Peyer's patch (tissue), 4 donors: Measurements from ENCODE around the gene FMN1.

ENCODE experiments used
- POLR2A ChIP-seq, 2 donors: fragments of 450-650 bp; IDR thresholded peaks; one replicate each; pipeline ENCODE4 v1.5.1; 2017; ENCODE audit warnings: antibody characterized with exemption in 2 of 2, mild to moderate bottlenecking in 2 of 2, moderate library complexity in 2 of 2
- TF ChIP-seq, protein P1 (sequence below), 6 experiments: fragments of 450-650 bp in 4 of 6; fragments of 200-600 bp in 2 of 6; sonication (generic) in 1 of 6; IDR thresholded peaks; one replicate each; pipeline ENCODE4 v1.5.1; 2017 to 2019; ENCODE audit warnings: antibody characterized with exemption in 6 of 6, mild to moderate bottlenecking in 3 of 6, moderate library complexity in 1 of 6

DNA sequence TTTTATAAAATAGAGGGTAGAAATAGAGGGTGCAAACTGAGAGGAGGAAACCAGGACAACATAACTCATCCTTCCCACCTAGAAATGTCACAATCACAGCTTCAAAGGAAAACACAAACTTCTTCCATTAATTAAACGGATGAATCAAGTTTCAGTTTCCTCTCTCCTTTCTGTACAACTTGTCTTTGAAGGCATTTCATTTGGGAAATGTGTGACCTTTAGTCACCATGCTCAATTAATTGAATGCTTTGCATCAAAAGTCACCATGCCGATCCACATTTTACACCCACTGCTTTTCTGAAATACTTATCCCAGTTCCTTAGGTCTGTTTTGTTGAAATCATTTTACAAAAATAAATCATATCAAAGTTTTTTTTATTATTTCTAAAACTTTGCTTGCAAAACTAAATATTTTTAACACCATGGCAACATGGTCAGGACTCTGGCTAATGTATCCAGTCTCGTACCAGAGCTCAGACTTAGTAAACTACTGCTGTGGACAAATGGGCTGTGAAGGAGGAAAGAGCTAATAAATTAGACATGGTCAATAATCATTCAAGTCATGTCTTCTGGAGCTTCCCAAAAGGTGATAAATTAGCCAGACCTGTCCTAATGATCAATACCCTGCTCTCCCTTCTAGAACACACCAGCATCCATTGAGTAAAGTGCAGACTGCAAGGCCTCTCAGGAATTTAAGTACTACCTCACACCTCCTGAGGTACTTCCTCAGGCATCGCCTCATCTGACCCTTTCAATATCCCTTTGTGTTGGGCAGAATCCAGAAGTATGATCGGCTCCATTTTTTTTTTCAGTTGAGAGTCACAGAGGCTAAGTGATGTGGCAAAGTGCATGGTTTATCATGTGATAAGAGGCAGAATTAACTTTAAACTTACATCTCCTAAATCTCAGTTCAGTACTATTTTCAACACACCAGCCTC lies 315.4 kb downstream of the FMN1 start:
- TF ChIP-seq, protein P1, sequence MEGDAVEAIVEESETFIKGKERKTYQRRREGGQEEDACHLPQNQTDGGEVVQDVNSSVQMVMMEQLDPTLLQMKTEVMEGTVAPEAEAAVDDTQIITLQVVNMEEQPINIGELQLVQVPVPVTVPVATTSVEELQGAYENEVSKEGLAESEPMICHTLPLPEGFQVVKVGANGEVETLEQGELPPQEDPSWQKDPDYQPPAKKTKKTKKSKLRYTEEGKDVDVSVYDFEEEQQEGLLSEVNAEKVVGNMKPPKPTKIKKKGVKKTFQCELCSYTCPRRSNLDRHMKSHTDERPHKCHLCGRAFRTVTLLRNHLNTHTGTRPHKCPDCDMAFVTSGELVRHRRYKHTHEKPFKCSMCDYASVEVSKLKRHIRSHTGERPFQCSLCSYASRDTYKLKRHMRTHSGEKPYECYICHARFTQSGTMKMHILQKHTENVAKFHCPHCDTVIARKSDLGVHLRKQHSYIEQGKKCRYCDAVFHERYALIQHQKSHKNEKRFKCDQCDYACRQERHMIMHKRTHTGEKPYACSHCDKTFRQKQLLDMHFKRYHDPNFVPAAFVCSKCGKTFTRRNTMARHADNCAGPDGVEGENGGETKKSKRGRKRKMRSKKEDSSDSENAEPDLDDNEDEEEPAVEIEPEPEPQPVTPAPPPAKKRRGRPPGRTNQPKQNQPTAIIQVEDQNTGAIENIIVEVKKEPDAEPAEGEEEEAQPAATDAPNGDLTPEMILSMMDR (IDR thresholded peaks at IDR 0.05): no peak
- TF ChIP-seq POLR2A (IDR thresholded peaks at IDR 0.05): no peak
